Measurements from ENCODE around the gene RPTN.
"Not testable (repeated sequence)": the region's sequence is repeated elsewhere in the genome, so short reads cannot be mapped to it uniquely, and the experiment has no call there.

RPTN gene

DNA sequence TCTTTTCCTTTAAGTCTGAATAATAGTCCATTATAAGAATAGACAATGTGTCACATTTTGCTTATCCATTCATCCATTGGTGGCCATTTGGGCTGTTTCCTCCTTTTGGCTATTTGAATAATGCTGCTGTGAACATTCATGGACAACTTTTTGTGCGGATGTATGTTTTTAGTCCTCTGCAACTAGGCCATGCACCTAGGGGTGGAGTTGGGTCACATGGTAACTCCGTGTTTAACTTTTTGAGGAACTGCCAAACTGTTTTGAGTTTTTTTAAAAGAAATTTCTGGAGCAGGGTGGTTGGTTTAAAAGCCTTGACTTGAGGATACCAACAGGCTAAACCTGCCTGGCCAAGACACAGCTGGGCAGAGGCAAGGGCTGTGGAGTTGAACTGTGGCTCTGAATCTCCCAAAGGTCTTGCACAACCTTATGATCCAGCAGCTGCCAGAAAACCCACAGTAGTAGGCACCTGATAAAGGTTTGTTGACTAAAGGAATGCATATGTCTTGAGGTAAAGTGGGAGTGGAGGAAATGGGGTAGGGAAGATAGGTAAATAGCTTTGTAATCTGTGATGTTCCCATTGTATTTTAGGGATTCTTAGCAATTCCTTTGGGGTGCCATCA is 5.6 kb upstream of the RPTN start:
- no peak for DNase-seq

GRCh38 chr1:152162792-152163463 is 3.9 kb upstream of the RPTN start:
- DNase-seq, result no peak

DNA sequence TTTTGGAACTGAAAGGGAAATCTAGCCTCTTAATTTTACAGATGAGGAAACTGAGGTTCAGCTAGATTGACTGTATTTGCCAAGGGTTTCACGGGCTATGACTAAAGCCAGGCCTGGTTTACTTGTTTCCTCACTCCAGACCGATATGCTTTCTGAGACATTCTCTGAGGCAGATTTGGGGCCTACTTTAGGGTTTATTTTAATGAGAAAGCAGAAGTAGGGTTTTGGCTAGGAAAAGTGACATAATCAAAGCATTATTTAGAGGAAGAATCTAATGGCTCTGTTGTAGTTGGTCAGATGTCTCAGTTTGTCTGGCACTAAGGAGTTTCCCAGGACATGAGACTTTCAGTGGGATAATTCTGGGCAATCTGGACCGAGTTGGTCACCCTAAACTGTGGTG is 1.5 kb upstream of the RPTN start:
- DNase-seq, result no peak

DNA sequence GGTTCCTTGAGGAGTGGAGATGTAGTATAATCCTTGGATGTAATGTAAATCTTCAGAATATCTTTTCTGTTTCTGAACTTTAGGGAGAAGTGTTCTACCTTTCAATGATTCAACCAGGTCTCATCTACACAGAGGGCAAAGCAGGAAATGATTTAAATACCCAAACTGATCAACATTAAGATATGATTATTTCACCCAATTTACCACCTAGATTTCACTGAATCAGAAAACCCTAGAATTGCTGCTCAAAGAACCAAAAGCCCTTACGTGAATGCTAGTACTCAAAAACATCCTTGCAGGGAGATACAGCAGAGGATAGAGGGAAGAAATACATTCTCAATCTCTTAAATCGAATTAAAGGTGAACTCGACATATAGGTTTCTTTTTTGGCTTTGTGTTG is 5.0 kb downstream of the RPTN start:
- no peak for DNase-seq

- DNase-seq, result no peak
Measured at GRCh38 chr1:152151646-152152045, 7.4 kb downstream of the RPTN start.

GRCh38 chr1:152148981-152149380 is 10.0 kb downstream of the RPTN start:
- DNase-seq, result no peak

GRCh38 chr1:152148051-152148450 is 11.0 kb downstream of the RPTN start:
- no peak for DNase-seq

GRCh38 chr1:152145769-152146168 is 13.3 kb downstream of the RPTN start:
- no peak for DNase-seq

- not testable (repeated sequence) for DNase-seq
Measured at GRCh38 chr1:152144674-152145183, 14.3 kb downstream of the RPTN start.

- no peak for DNase-seq
Measured at GRCh38 chr1:152143150-152143887, 15.7 kb downstream of the RPTN start.

DNA sequence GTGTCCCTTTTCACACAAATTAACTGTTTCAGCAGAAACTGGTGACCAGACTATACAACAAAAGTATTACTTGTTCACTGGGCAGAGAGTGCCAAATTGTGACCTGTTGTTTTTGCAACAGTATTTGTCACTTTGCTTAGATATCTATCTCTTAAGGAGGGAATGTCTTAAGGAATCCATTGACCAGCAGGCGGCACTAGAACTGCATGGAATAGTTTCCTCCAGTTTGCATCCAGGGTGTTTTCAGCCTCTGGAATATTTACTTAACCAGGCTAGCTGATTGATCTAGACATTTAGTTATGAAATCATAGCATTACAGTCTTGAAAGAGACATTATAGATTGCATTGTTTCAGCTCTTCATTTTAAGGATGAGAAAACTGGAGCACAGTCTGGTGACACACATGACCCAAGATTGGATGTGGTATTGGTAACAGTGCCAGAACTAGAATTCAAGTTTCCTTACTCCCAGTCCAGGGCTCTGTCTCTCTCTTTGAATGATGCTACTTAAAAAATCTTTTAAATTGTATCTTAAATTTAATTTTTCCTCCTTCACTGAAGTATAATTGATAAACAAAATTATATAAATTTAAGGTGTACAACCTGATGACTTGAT is 16.9 kb downstream of the RPTN start:
- DNase-seq, result no peak

DNA sequence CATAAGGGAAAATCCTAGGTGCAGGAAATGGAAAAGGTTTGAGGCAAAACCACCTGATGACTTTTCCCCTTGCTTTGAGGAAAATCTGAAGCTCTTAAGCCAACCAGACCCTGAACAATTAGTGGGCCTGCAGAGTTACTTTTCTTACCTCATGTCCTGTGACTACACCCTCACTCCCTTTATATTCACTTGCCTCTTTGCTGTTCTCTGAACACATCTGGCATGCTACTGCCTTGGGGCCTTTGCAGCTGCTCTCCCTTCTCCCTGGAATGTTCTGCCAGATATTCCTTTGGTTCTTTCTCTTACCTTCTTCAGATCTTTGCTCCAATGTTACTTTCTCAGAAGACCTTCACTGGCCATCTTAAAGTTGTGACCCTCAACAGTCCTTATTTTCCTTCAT is 21.8 kb downstream of the RPTN start:
- DNase-seq, result no peak

DNA sequence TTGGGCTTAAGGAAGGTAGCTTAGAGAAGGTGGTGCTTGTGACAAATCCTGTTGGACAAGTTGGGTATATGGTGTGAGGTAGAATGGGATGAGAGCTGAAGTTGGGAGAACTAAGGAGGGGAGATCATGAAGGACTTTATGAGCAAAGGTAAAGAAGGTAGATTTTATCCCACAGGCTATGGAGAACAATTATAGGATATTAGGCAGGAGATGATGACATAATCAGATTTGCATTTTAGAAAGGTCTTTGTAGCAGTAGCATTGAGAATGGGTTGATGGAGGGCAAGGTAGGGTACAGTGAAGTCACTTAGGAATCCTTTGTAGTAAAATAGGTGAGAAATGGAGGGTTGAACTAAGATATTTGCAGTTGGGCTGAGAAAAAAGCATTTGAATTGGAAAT is 28.8 kb downstream of the RPTN start:
- no peak for DNase-seq

- DNase-seq, result no peak
Measured at GRCh38 chr1:152127673-152128072, 31.4 kb downstream of the RPTN start.

- no peak for DNase-seq
Measured at GRCh38 chr1:152125834-152126443, 33.1 kb downstream of the RPTN start.

DNA sequence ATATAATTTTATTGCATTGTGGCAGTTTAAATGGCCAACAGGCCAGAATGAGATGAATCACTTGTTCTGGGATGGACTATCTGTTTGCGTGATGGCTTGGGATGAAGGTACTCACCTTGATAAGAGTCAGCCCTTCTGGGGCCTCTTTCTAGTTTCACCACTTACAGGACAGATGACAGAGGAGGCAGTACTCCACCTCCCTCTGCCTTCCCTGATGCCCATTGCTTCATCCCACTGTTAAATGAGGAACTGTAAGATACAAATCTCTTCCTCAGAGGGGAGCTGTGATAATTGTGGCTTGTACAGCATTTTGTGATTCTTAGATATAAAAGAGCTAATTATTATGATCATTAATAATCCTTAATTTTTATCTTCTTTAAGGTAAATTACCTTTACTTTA is 40.1 kb downstream of the RPTN start:
- DNase-seq, result no peak

DNA sequence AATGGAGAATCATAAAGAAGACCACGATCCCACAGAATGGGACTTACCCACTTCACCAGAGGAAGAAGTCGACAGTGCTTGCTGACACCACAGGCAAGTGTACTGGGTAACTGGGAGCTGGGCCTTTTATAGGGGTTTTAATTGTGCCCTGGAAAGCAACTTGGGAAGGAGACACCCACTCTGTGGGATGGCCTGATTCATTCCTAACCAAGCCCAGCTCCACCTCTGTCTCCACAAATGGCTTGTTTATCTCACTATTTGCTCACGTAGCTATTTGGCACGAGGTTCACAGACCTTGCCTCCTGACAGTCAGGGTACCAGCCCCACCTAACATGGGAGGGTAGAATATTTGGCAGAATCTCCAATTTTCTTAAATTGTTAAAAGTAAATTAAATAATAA is 43.7 kb downstream of the RPTN start, which contains the start of gene TCHH:
TCHH (minus strand) TSS at position 101 of the 400 bp plus-strand sequence. CDS start 1,364 bp downstream, outside the sequence.
- no peak for DNase-seq

- DNase-seq, result no peak
Measured at GRCh38 chr1:152112885-152113432, 46.1 kb downstream of the RPTN start.

GRCh38 chr1:152112101-152112884 is 46.7 kb downstream of the RPTN start:
- no peak for DNase-seq

DNA sequence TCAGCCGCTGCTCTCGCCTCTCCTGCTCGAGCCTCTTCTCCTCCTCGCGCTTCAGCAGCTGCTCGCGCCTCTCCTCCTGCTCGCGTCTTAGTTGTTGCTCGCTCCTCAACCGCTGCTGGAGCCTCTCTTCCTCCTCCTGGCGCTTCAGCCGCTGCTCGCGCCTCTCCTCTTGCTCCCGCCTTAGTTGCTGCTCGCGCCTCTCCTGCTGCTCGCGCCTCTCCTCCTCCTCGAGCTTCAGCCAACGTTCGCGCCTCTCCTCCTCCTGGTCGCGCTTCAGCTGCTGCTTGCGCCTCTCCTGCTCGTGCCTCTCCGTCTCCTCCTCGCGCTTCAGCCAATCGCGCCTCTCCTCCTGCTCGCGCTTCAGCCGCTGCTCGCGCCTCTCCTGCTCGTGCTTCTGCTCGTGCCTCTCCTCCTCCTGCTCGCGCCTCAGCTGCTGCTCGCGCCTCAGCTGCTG is 47.5 kb downstream of the RPTN start:
- DNase-seq, result no peak

DNA sequence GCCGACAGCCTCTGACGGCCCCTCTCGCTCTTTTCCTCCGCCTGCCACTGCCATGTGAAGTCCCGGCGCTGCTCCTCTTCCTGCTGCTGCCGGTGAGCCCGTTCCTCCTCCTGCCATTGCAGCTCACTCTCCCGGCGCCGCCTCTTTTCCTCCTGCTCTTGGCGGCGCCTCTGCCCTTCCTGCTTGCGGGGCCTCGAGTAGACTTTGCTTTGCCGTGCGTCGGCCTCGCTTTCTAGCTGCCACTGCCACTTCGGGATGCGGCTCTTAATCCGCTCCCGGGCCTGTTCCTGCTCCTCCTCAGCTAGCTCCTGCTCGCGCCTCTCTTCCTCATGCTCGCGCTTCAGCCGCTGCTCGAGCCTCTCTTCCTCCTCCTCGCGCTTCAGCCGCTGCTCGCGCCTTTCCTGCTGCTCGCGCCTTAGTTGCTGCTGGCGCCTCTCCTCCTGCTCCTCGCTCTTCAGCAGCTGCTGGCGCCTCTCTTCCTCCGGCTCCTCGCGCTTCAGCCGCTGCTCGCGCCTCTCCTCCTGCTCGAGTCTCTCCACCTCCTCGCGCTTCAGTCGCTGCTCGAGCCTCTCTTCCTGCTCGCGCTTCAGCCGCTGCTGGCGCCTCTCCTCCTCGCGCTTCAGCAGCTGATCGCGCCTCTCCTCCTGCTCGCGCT is 48.0 kb downstream of the RPTN start:
- no peak for DNase-seq
